Stimulated activated CD8-positive, alpha-beta memory T cell treated with anti-CD3 and anti-CD28 coated beads, Interleukin-15, amount 100 ng/mL, for 4 hours (primary cell): ENCODE measurements around the gene PTTG1.
A peak's percentile ranks its signal among the peaks of the same experiment; 100 is the strongest.

Experiments
- DNase-seq, 2 donors: peaks; one replicate each; pipeline ENCODE4 v3.0.0-alpha.2; 2020; ENCODE audit warnings: low read depth in 2 of 2

PTTG1 gene

GRCh38 chr5:160455600-160455999 lies 33.9 kb downstream of the PTTG1 start:
- no peak for DNase-seq

GRCh38 chr5:160456480-160457177 lies 35.0 kb downstream of the PTTG1 start:
- no peak for DNase-seq

GRCh38 chr5:160457252-160457651 lies 35.6 kb downstream of the PTTG1 start:
- DNase-seq, result no peak

GRCh38 chr5:160458806-160459800 lies 37.4 kb downstream of the PTTG1 start:
- DNase-seq, result no peak

GRCh38 chr5:160460377-160461049 lies 38.9 kb downstream of the PTTG1 start:
- DNase-seq, result no peak

- no peak for DNase-seq
Observed at GRCh38 chr5:160461378-160461777, 39.7 kb downstream of the PTTG1 start.

GRCh38 chr5:160462167-160462566 lies 40.5 kb downstream of the PTTG1 start:
- no peak for DNase-seq

GRCh38 chr5:160463227-160463626 lies 41.6 kb downstream of the PTTG1 start:
- DNase-seq, result no peak

GRCh38 chr5:160463740-160464465 lies 42.2 kb downstream of the PTTG1 start:
- no peak for DNase-seq

- no peak for DNase-seq
Observed at GRCh38 chr5:160464466-160464797, 42.8 kb downstream of the PTTG1 start.

- DNase-seq, result no peak
Observed at GRCh38 chr5:160466116-160466515, 44.5 kb downstream of the PTTG1 start.

GRCh38 chr5:160466889-160467554 lies 45.4 kb downstream of the PTTG1 start:
- no peak for DNase-seq

GRCh38 chr5:160467555-160468362 lies 46.1 kb downstream of the PTTG1 start:
- peak; percentile 66 to 67 for DNase-seq

GRCh38 chr5:160468363-160468975 lies 46.8 kb downstream of the PTTG1 start:
- no peak for DNase-seq

- DNase-seq, result no peak
Observed at GRCh38 chr5:160469156-160470144, 47.8 kb downstream of the PTTG1 start.

GRCh38 chr5:160470437-160471361 lies 49.0 kb downstream of the PTTG1 start:
- DNase-seq, result no peak

- no peak for DNase-seq
Observed at GRCh38 chr5:160471761-160472160, 50.1 kb downstream of the PTTG1 start.

GRCh38 chr5:160472482-160472881 lies 50.8 kb downstream of the PTTG1 start:
- DNase-seq, result no peak
